Breast epithelium (tissue), 3 donors: ENCODE data around the gene FOLR2.

Source experiments
- CTCF ChIP-seq, 3 donors: fragments of 450-650 bp; IDR thresholded peaks; one replicate each; pipeline ENCODE4 v1.5.1; 2016 to 2017; ENCODE audit warnings: antibody characterized with exemption in 3 of 3, mild to moderate bottlenecking in 3 of 3, moderate library complexity in 3 of 3
- POLR2A ChIP-seq: fragments of 450-650 bp; IDR thresholded peaks from one replicate; pipeline ENCODE4 v1.6.1; 2016; ENCODE audit warnings: antibody characterized with exemption, mild to moderate bottlenecking, moderate library complexity
- POLR2AphosphoS5 ChIP-seq, 3 donors: sonication (generic); formaldehyde crosslinking; IDR thresholded peaks; one replicate each; pipeline ENCODE4 v1.6.1; 2017; ENCODE audit warnings: antibody characterized with exemption in 3 of 3

- TF ChIP-seq POLR2AphosphoS5 (IDR thresholded peaks at IDR 0.05) (no peak), CTCF (IDR thresholded peaks at IDR 0.05) (no peak), POLR2A (no peak)
Observed at GRCh38 chr11:72229336-72229924, 12.8 kb downstream of the FOLR2 start.
